Progenitor cell of endocrine pancreas (in vitro differentiated cells): ENCODE data around the gene ACTMAP. TPM values are rescaled to one million over a fixed set of nuclear protein-coding genes. Genes with fewer than 3 reads are reported as not detected.

ENCODE experiments used
- DNase-seq: peaks from one replicate; pipeline ENCODE4 v3.0.0; 2021; ENCODE audit warnings: low spot score; ENCODE audit not compliant: unreplicated experiment
- H3K27ac Mint-ChIP-seq: 2 replicates; pipeline ENCODE4 v1.8.0; 2021; ENCODE audit warnings: mild to moderate bottlenecking, moderate library complexity, mixed read lengths
- H3K27me3 Mint-ChIP-seq: 2 replicates; pipeline ENCODE4 v1.8.0; 2021; ENCODE audit warnings: mixed read lengths
- H3K36me3 Mint-ChIP-seq: 2 replicates; pipeline ENCODE4 v1.8.0; 2022; ENCODE audit warnings: mixed read lengths; ENCODE audit not compliant: insufficient read depth
- H3K4me1 Mint-ChIP-seq: 2 replicates; pipeline ENCODE4 v1.8.0; 2021; ENCODE audit warnings: low read depth, mixed read lengths
- H3K4me3 Mint-ChIP-seq: 2 replicates; pipeline ENCODE4 v1.8.0; 2021; ENCODE audit warnings: low read depth, mild to moderate bottlenecking, moderate library complexity, mixed read lengths
- H3K9me3 Mint-ChIP-seq: 2 replicates; pipeline ENCODE4 v1.8.0; 2021; ENCODE audit warnings: low read depth, mixed read lengths
- total RNA-seq: library from RNA; stranded (reverse); gene quantifications from 2 replicates; pipeline ENCODE4 v1.2.1, GENCODE V29; 2021
- TF ChIP-seq, protein P1 (sequence below): fragments of 200-600 bp; sonication (generic); IDR thresholded peaks from one replicate; pipeline ENCODE4 v1.5.0; 2021; ENCODE audit warnings: antibody characterized with exemption, mild to moderate bottlenecking; ENCODE audit not compliant: unreplicated experiment

ACTMAP gene
- total RNA-seq, 1 donor from 2014 or later: 22.5 TPM

DNA sequence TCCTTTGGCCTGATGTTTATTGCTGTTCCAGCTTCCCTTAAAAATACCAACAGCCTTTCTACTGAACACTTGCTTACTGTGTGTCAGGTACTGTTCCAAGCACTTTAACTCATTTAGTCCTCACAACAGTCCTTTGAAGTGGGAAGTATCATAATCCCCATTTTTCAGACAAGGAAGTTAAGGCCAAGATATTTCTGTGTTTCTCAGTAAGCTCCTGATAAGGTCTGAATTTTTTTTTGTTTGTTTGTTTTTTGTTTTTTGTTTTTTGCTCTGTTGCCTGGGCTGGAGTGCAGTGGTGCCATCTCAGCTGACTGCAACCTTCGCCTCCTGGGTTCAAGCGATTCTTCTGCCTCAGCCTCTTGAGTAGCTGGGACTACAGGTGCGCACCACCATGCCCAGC, 8.2 kb upstream of the ACTMAP start:
- H3K4me3 Mint-ChIP-seq: no peak overlapping the region
- H3K27ac Mint-ChIP-seq: no peak overlapping the region
- H3K27me3 Mint-ChIP-seq: no peaks in the 10 kb centered on the region
- H3K4me1 Mint-ChIP-seq: peaks cover 16% of the 10 kb centered on the region
- H3K9me3 Mint-ChIP-seq: no peaks in the 10 kb centered on the region
- DNase-seq: no peak
- peaks cover 32% of the 10 kb centered on the region for H3K36me3 Mint-ChIP-seq
- TF ChIP-seq, protein P1, sequence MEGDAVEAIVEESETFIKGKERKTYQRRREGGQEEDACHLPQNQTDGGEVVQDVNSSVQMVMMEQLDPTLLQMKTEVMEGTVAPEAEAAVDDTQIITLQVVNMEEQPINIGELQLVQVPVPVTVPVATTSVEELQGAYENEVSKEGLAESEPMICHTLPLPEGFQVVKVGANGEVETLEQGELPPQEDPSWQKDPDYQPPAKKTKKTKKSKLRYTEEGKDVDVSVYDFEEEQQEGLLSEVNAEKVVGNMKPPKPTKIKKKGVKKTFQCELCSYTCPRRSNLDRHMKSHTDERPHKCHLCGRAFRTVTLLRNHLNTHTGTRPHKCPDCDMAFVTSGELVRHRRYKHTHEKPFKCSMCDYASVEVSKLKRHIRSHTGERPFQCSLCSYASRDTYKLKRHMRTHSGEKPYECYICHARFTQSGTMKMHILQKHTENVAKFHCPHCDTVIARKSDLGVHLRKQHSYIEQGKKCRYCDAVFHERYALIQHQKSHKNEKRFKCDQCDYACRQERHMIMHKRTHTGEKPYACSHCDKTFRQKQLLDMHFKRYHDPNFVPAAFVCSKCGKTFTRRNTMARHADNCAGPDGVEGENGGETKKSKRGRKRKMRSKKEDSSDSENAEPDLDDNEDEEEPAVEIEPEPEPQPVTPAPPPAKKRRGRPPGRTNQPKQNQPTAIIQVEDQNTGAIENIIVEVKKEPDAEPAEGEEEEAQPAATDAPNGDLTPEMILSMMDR: no peak

DNA sequence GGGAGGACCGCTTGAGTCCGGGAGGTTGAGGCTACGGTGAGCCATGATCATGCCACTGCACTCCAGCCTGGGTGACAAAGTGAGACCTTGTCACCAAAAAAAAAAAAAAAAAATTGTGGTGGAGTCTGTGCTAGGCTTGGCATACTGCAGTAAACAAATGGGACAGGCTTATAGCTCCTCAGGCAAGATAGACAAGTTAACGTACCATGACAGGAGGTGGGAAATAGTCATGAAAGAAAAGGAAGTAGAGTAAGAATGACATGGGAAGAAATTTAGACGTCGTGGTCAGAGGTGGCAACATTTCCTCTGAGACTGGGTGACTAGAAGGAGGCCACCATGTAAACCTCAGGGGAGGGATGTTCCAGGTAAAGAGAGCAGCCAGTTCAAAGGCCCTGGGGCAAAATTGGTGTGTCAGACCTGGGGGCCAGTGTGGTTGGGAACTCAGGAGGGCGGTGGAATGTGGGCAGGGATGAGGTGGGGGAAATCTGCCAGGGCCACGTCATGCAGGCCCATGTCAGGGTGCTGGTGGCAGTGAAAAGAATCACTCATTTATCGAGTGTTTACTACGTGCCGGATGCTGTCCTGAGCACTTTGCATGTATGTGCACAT, 6.3 kb upstream of the ACTMAP start:
- H3K4me1 Mint-ChIP-seq: peaks cover 20% of the 10 kb centered on the region
- no peak overlapping the region for H3K27ac Mint-ChIP-seq
- no peaks in the 10 kb centered on the region for H3K9me3 Mint-ChIP-seq
- H3K4me3 Mint-ChIP-seq: no peak overlapping the region
- no peak for DNase-seq
- peaks cover 29% of the 10 kb centered on the region for H3K36me3 Mint-ChIP-seq
- TF ChIP-seq, protein P1: no peak
- H3K27me3 Mint-ChIP-seq: no peaks in the 10 kb centered on the region

GRCh38 chr19:40755791-40756190, 5.5 kb upstream of the ACTMAP start:
- TF ChIP-seq, protein P1: no peak
- H3K9me3 Mint-ChIP-seq: no peaks in the 10 kb centered on the region
- peaks cover 20% of the 10 kb centered on the region for H3K4me1 Mint-ChIP-seq
- DNase-seq: no peak
- peak overlapping the region; percentile 13 for H3K27ac Mint-ChIP-seq
- no peaks in the 10 kb centered on the region for H3K27me3 Mint-ChIP-seq
- peaks cover 26% of the 10 kb centered on the region for H3K36me3 Mint-ChIP-seq
- no peak overlapping the region for H3K4me3 Mint-ChIP-seq

DNA sequence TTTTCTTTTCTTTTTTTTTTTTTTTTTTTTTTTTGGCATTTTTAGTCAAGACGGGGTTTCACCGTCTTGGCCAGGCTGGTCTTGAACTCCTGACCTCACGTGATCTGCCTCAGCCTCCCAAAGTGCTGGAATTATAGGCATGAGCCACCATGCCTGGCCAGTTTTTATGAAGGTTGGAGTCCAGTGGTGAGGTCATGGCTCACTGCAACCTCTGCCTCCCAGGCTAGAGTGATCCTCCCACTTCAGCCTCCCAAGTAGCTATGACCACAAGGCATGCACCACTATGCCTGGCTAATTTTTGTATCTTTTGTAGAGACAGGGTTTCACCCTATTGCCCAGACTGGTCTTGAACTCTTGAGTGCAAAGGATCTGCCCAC, 5.0 kb upstream of the ACTMAP start:
- Mint-ChIP-seq H3K27ac (no peak overlapping the region), H3K4me1 (peaks cover 21% of the 10 kb centered on the region), H3K36me3 (peaks cover 21% of the 10 kb centered on the region), H3K27me3 (no peaks in the 10 kb centered on the region), H3K9me3 (no peaks in the 10 kb centered on the region), H3K4me3 (no peak overlapping the region)
- no peak for DNase-seq
- TF ChIP-seq, protein P1: no peak

- no peaks in the 10 kb centered on the region for H3K9me3 Mint-ChIP-seq
- no peaks in the 10 kb centered on the region for H3K27me3 Mint-ChIP-seq
- DNase-seq: no peak
- H3K4me1 Mint-ChIP-seq: peaks cover 26% of the 10 kb centered on the region
- TF ChIP-seq, protein P1: no peak
- peaks cover 19% of the 10 kb centered on the region for H3K36me3 Mint-ChIP-seq
- peak overlapping the region; percentile 92 for H3K27ac Mint-ChIP-seq
- H3K4me3 Mint-ChIP-seq: peak overlapping the region; percentile 54
These were observed 4.5 kb upstream of the ACTMAP start for GRCh38 chr19:40754611-40755247.
